HG02884 (cell line): ENCODE measurements around the gene ENO3.

ENCODE experiments used
- ATAC-seq: cut with Tn5 transposase; IDR thresholded peaks from one replicate; pipeline ENCODE4 v1.9.1; 2021; ENCODE audit warnings: mild to moderate bottlenecking, moderate library complexity; ENCODE audit not compliant: unreplicated experiment

Gene ENO3

GRCh38 chr17:5003214-5003867 lies 52.4 kb downstream of the ENO3 start:
- ATAC-seq = no peak
